Thyroid gland (tissue), 4 donors: ENCODE results near the gene BICD1. TPM values are rescaled to one million over a fixed set of nuclear protein-coding genes. Genes with fewer than 3 reads are reported as not detected.

ENCODE experiments used
- DNase-seq, 2 donors: peaks; one replicate each; pipeline ENCODE4 v3.0.0-alpha.2; 2019
- H3K27ac ChIP-seq, 3 donors: fragments of 200-600 bp; sonication (generic); 1 replicate in 2 of 3; 2 replicates in 1 of 3; pipeline ENCODE4 v1.5.1; 2016 to 2019; ENCODE audit warnings: mild to moderate bottlenecking in 1 of 3, moderate library complexity in 1 of 3
- H3K27me3 ChIP-seq: fragments of 200-600 bp; sonication (generic); one replicate; pipeline ENCODE4 v1.5.1; 2019
- H3K36me3 ChIP-seq, 2 donors: fragments of 200-600 bp; sonication (generic); one replicate each; pipeline ENCODE4 v1.5.1; 2016 to 2019
- H3K4me1 ChIP-seq, 2 donors: fragments of 200-600 bp; sonication (generic); one replicate each; pipeline ENCODE4 v1.5.1; 2017 to 2019
- H3K4me3 ChIP-seq, 3 donors: fragments of 200-600 bp; sonication (generic); replicated peaks in 1 of 3; 1 replicate in 2 of 3; 2 replicates in 1 of 3; pipeline ENCODE4 v1.5.1; 2016; ENCODE audit warnings: mild to moderate bottlenecking in 1 of 3
- H3K9me3 ChIP-seq: fragments of 200-600 bp; sonication (generic); one replicate; pipeline ENCODE4 v1.5.1; 2017
- POLR2A ChIP-seq, 2 donors: fragments of 450-650 bp; IDR thresholded peaks; one replicate each; pipeline ENCODE4 v1.6.1; 2017; ENCODE audit warnings: antibody characterized with exemption in 2 of 2, mild to moderate bottlenecking in 2 of 2, moderate library complexity in 1 of 2
- WGBS, 2 donors: methylation state at CpG; one replicate each; pipeline ENCODE4 v1.1.5; 2017; 5-methylcytosine and 5-hydroxymethylcytosine counted together
- intact Hi-C: fragments of 100-400 bp; cut with DNase I; formaldehyde crosslinking; loops from one replicate; pipeline ENCODE4 v1.15.1; 2023
- total RNA-seq, 4 donors: library from RNA; depleted of rRNA; stranded (reverse); fragments of >200 nt; gene quantifications; one replicate each; pipeline ENCODE4 v1.2.3, GENCODE V29; 2016
- TF ChIP-seq, protein P1 (sequence below), 6 experiments: fragments of 200-600 bp in 3 of 6; fragments of 450-650 bp in 3 of 6; sonication (generic) in 3 of 6; IDR thresholded peaks; one replicate each; pipeline ENCODE4 v1.5.1; 2016 to 2019; ENCODE audit warnings: antibody characterized with exemption in 6 of 6, mild to moderate bottlenecking in 2 of 6, inconsistent platforms in 1 of 6, moderate library complexity in 1 of 6

BICD1 gene
- total RNA-seq, 4 donors from 2014 or later: 16.7 to 33.7 (median 24.7) TPM

DNA sequence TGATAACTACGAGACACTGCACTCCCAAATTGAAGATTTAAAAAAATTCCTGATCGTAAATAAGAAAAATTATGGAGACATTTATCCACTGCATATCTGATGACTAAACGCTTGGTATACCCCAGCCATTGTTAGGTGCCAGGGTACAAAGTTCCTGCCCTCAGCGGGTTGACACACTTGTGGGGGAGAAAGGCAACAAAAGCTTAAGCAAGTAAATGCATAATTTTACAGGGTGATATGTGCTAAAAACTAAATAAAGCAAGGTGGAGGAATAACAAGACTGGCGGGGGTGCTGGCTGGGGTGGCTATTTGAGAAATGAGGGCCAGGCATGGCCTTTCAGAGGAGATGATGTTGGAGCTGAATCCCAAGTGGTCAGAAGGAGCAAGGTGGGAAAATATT lies 25.0 kb downstream of the BICD1 start:
- Histone ChIP-seq H3K4me1 (peaks cover 0 to 4% of the 10 kb centered on the region in 2 donors), H3K9me3 (no peaks in the 10 kb centered on the region), H3K4me3 (no peak overlapping the region), H3K27me3 (no peaks in the 10 kb centered on the region), H3K27ac (no peak overlapping the region), H3K36me3 (no peaks in the 10 kb centered on the region)
- no peak for DNase-seq
- WGBS, 2 donors: 96 to 98% methylated on average over 5 of the region's 5 CpGs
- no peak for TF ChIP-seq POLR2A (IDR thresholded peaks at IDR 0.05)
- TF ChIP-seq, protein P1, sequence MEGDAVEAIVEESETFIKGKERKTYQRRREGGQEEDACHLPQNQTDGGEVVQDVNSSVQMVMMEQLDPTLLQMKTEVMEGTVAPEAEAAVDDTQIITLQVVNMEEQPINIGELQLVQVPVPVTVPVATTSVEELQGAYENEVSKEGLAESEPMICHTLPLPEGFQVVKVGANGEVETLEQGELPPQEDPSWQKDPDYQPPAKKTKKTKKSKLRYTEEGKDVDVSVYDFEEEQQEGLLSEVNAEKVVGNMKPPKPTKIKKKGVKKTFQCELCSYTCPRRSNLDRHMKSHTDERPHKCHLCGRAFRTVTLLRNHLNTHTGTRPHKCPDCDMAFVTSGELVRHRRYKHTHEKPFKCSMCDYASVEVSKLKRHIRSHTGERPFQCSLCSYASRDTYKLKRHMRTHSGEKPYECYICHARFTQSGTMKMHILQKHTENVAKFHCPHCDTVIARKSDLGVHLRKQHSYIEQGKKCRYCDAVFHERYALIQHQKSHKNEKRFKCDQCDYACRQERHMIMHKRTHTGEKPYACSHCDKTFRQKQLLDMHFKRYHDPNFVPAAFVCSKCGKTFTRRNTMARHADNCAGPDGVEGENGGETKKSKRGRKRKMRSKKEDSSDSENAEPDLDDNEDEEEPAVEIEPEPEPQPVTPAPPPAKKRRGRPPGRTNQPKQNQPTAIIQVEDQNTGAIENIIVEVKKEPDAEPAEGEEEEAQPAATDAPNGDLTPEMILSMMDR (IDR thresholded peaks at IDR 0.05): no peak
- intact Hi-C loops: loop anchor here (2.0 kb wide), 1 partner anchor 15 kb away; no protein-coding TSS in a partner anchor

DNA sequence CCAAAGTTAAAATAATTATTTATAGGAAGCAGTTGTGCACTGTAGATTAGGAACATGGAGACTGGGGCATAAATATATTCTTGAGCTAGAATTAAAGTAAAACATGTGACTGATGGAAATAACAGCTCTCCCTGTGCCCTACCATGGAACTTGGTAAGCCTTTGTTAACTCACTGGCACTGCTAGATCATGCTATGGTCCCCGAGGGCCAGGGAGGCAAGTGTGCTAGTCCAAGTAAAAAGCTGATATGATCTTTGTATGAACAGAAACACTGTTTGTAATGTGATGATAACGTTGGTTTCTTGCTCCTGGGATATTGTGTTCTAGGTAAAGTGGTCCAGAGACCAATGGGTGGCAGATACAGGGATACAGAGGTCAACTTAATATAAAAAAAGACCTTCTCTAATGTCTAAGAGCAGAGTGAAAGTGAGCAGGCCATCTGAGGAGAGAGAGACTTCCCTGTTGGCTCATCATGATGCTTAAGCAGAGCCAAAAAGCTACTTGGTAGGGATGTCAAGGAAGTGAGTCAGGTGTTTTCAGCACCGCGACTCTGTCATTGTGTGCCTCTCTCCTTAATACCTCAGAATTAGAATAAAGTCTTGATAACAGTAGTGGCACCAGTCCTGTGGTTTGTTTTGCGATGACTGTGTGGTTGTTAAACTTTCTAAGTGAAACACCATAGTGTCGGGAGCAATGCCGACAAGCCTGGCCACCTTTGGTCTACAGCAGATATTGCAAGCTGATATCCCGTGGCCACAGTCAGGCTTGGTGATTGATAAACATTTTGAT lies 27.6 kb downstream of the BICD1 start:
- Histone ChIP-seq H3K4me1 (peaks cover 0 to 4% of the 10 kb centered on the region in 2 donors), H3K4me3 (no peak overlapping the region), H3K27ac (no peak overlapping the region), H3K36me3 (no peaks in the 10 kb centered on the region), H3K27me3 (no peaks in the 10 kb centered on the region), H3K9me3 (no peaks in the 10 kb centered on the region)
- intact Hi-C loops: no loop called here
- no peak for TF ChIP-seq POLR2A (IDR thresholded peaks at IDR 0.05)
- TF ChIP-seq, protein P1 (IDR thresholded peaks at IDR 0.05): no peak
- 77 to 83% methylated on average over 8 of the region's 8 CpGs for WGBS, 2 donors
- DNase-seq: no peak

DNA sequence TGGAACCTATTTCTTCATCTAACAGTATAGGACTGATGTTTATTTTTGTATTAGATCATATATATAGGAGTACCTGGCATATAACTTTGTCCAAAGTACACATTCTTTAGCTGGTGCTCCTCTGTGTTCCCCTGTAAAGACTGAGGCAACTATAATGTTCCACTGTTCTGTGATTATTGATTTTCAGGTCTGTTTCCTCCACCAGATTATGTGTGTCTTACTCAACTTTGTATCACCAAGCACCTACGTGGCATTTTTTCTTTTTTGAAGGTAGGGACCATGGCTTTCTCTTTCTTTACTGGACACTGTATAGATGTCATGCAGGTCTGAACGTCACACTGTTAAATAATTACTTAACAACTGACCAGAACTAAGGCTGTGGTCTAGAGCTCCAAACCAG lies 29.3 kb downstream of the BICD1 start:
- Histone ChIP-seq H3K36me3 (no peaks in the 10 kb centered on the region), H3K27ac (no peak overlapping the region), H3K4me1 (peaks cover 0 to 4% of the 10 kb centered on the region in 2 donors), H3K4me3 (no peak overlapping the region), H3K27me3 (no peaks in the 10 kb centered on the region), H3K9me3 (no peaks in the 10 kb centered on the region)
- no peak for TF ChIP-seq POLR2A (IDR thresholded peaks at IDR 0.05)
- TF ChIP-seq, protein P1 (IDR thresholded peaks at IDR 0.05): no peak
- intact Hi-C loops: no loop called here
- DNase-seq: no peak
- 94 to 97% methylated on average over 2 of the region's 2 CpGs for WGBS, 2 donors

DNA sequence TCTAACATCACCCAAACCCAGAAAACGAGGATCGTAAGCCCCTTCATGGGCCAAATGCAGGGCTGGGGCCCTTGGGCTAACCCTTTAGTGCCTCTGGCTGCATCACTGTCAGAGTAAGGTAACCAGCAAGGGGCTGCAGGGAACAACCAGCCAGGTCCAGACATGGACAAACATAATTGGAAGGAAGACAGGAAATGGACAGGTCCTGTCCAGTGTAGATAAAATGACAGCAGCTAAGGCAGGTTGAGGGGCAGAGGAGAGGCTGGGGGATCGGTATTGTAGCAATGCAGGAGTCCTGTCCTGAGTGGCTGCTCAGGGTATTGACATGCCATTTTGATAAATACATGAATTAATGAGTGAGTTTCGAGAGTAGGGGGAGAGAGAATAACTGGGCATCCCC lies 29.8 kb downstream of the BICD1 start:
- no peaks in the 10 kb centered on the region for H3K9me3 ChIP-seq
- H3K27me3 ChIP-seq: no peaks in the 10 kb centered on the region
- intact Hi-C loops: no loop called here
- H3K4me1 ChIP-seq: peaks cover 0 to 4% of the 10 kb centered on the region in 2 donors
- no peak for DNase-seq
- H3K4me3 ChIP-seq: no peak overlapping the region
- H3K36me3 ChIP-seq: no peaks in the 10 kb centered on the region
- TF ChIP-seq, protein P1 (IDR thresholded peaks at IDR 0.05): no peak
- no peak for TF ChIP-seq POLR2A (IDR thresholded peaks at IDR 0.05)
- WGBS, 2 donors: 85 to 91% methylated on average over 4 of the region's 4 CpGs
- no peak overlapping the region for H3K27ac ChIP-seq

DNA sequence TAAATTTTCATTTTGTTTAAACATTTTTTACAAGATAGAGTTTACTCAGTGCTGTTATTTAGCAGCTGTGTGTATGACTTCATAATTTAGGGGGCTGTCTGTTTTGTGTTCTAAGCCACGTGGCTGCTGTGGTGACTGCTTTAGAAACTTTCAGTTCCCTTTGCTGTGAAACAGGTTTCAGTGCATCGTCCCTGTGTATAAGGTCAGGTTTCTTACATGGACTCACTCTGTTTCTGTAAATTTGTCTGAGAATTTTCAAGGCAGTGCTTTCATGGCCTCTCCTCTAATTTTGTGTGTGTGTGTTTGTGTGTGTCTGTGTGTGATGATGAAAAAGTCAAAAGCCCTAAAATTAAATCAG lies 32.4 kb downstream of the BICD1 start:
- TF ChIP-seq, protein P1 (IDR thresholded peaks at IDR 0.05): no peak
- no peak for TF ChIP-seq POLR2A (IDR thresholded peaks at IDR 0.05)
- no peak for DNase-seq
- intact Hi-C loops: no loop called here
- Histone ChIP-seq H3K27me3 (no peaks in the 10 kb centered on the region), H3K27ac (no peak overlapping the region), H3K4me3 (no peak overlapping the region), H3K4me1 (peaks cover 0 to 3% of the 10 kb centered on the region in 2 donors), H3K9me3 (no peaks in the 10 kb centered on the region), H3K36me3 (no peaks in the 10 kb centered on the region)
- 66% methylated on average over 2 of the region's 2 CpGs for WGBS, 2 donors
